ENCODE measurements around the gene LAMA3. TPM values are rescaled to one million over a fixed set of nuclear protein-coding genes. Genes with fewer than 3 reads are reported as not detected.

LAMA3 gene
- total and polyA plus RNA-seq, 2 donors: 10.4 to 32.3 TPM

DNA sequence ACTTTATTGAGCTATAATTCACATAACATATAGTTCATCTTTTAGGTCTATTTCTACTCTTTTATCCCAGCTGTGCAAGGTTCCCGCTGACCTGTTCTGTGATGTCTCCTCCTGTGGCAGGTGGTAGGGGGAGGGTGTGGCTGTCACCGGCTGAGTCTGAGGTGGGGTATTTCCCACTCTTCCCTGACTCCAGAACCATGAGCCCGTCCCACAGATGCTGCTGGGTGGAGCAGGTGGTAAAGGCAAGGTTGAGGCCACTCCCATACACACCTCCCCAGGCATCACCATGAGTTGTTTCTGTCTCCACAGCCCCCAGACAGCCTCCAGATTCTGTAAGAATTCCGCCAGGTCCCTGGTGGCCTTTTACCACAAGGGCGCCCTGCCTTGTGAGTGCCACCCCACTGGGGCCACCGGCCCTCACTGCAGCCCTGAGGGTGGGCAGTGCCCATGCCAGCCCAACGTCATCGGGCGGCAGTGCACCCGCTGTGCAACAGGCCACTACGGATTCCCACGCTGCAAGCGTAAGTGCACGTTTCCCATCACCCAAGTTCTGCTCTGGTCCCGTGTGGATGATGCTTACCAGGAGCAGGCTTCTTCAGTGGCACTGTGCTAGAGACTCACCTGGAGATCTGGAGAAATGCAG is 156.9 kb downstream of the LAMA3 start:
- H3K4me3 ChIP-seq (ENCODE audit: low read depth, low read length): no peak overlapping the region
- no peaks in the 10 kb centered on the region for H3K4me1 ChIP-seq (ENCODE audit: insufficient read depth)
- DNase-seq (ENCODE audit: extremely low spot score): no peak
- no peaks in the 10 kb centered on the region for H3K36me3 ChIP-seq (ENCODE audit: insufficient read depth)
- H3K27ac ChIP-seq (ENCODE audit: low read depth): no peak overlapping the region
- WGBS: 96% methylated on average over 15 of the region's 15 CpGs

DNA sequence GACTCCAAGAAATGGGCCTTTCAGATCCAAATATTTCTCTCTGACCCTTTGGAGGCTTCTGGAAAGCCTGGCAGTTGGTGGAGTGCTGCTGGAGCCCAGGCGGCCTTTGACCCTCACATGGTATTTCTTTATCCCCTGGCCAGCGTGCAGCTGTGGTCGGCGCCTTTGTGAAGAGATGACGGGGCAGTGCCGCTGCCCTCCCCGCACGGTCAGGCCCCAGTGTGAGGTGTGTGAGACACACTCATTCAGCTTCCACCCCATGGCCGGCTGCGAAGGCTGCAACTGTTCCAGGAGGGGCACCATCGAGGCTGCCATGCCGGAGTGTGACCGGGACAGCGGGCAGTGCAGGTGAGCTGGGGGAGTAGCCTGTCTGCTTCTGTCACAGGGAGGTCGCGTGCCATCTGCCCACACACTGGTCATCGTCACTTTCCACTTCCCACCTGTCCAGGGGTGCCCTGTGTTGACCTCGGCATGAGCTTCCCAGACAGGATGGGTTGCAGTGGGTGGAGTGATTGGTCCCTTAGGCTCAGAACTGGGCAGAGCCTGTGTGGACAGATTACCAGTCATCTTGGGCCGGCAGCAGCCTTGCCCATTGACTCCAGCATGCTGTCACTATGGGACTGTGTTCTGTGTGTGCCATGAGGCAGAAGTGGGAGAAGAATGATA is 158.2 kb downstream of the LAMA3 start:
- no peak for DNase-seq (ENCODE audit: extremely low spot score)
- no peaks in the 10 kb centered on the region for H3K36me3 ChIP-seq (ENCODE audit: insufficient read depth)
- 93% methylated on average over 19 of the region's 19 CpGs for WGBS

DNA sequence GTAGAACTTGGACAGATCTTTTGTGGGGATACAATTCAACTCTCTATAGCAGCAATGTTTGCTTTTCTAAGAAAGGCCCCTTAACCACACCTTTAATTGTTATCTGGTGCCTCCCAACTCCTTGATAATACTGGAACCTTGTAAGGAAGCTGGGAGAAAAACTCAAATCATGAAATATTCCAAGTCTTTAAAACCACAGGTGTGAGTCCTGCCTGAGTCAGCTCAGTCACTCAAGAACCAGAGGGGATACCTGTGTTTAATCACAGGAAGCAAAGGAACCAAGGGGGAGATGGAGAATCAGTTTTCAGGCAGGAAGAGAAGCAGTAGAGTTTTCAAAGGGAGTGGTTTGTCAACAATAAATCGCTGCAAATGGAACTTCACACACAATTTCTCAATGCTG is 159.9 kb downstream of the LAMA3 start:
- 50% methylated on average over 1 of the region's 1 CpG for WGBS
- H3K4me1 ChIP-seq (ENCODE audit: insufficient read depth): no peaks in the 10 kb centered on the region
- no peak overlapping the region for H3K4me3 ChIP-seq (ENCODE audit: low read depth, low read length)
- H3K36me3 ChIP-seq (ENCODE audit: insufficient read depth): no peaks in the 10 kb centered on the region
- no peak overlapping the region for H3K27ac ChIP-seq (ENCODE audit: low read depth)
- no peak for DNase-seq (ENCODE audit: extremely low spot score)

More for the DNA sequence above, 158.2 kb downstream of the LAMA3 start:
- Histone ChIP-seq H3K27ac (ENCODE audit: low read depth) (no peak overlapping the region), H3K4me3 (ENCODE audit: low read depth, low read length) (no peak overlapping the region), H3K4me1 (ENCODE audit: insufficient read depth) (no peaks in the 10 kb centered on the region)

DNA sequence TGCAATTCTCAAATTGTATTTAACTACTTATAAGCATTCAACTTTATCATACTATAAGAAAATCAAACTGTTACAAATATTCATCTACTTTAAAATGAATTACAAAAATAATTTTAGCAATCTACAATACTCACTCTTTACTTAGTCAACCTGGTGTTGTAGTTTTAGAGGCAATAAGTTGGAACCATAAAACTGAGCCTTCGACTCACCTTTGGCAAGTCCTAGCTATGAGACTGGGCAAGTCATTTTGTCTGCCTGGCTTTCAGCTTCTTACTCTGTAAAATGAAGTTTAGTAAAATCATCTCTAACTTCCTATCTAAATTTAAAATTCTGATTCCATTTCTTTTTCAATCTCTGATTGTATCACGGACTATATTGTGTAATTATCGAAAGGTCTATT is 161.0 kb downstream of the LAMA3 start:
- H3K27ac ChIP-seq (ENCODE audit: low read depth): no peak overlapping the region
- WGBS: 89% methylated on average over 3 of the region's 3 CpGs

DNA sequence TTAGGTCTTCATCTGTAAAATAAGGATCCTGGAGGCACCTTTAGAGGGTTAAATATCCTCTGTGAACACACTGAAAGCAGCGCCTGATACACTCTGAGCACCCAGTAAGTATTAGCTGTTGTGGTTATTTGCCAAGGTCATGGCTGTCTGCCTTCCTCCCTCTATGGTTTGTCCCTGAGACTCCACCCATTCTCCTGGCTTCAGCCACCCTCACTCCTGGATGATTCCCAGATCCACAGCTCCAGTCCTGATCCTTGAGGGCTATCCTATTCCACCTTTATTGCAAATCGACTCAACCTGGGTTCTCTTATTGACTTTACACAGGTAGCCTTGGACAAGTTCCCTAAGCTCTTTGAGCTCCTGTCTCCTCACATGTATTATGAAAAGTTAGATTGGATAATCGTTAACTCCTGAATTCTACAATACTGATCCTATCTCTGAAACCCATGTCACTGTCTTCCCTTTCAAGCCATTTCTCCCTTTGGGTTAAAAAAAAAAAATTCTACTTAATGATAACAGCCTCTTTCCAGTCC is 162.3 kb downstream of the LAMA3 start:
- H3K27ac ChIP-seq (ENCODE audit: low read depth): no peak overlapping the region
- H3K36me3 ChIP-seq (ENCODE audit: insufficient read depth): no peaks in the 10 kb centered on the region
- 82% methylated on average over 3 of the region's 3 CpGs for WGBS
- no peak for DNase-seq (ENCODE audit: extremely low spot score)
- H3K4me1 ChIP-seq (ENCODE audit: insufficient read depth): no peaks in the 10 kb centered on the region
- H3K4me3 ChIP-seq (ENCODE audit: low read depth, low read length): no peak overlapping the region

More for the DNA sequence above, 161.0 kb downstream of the LAMA3 start:
- Histone ChIP-seq H3K4me1 (ENCODE audit: insufficient read depth) (no peaks in the 10 kb centered on the region), H3K4me3 (ENCODE audit: low read depth, low read length) (no peak overlapping the region), H3K36me3 (ENCODE audit: insufficient read depth) (no peaks in the 10 kb centered on the region)
- DNase-seq (ENCODE audit: extremely low spot score): no peak

DNA sequence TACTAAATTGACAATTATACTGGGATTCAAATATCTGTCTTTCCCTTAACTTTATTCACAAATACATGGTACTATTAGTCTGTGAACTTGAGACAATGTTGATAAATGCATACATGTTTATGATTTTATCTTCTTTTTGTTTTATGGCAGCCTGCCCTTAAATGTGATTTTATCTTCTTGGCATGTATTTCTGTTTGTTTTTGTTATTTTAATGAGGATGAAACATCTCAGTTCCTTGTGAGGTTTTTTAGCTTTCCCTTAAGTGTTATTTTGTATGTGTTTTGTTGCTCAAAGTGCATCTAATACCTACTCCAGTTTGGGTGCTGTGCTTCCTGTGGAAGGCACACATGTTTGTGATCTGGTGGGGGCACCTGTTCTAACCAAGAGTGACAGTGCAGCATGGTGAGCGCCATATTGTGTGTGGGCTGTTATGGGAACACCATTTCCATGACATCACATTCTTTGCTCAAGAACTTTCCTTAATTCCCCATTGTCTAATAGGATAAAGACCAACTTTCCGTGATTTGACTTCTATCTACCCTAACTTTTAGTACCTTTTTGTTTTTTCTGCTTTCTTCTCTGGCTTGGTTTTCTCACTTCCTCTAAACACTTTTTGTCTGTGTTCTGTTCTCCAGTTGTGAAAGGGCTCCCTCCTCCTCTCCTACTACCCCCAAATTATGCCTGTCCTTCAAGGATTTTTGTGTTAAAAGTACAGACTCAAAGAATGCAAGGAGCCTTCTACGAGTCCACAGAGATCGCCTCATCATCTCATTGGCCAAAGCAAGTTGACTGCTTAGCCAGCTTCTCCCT is 163.2 kb downstream of the LAMA3 start:
- Histone ChIP-seq H3K4me1 (ENCODE audit: insufficient read depth) (no peaks in the 10 kb centered on the region), H3K27ac (ENCODE audit: low read depth) (no peak overlapping the region), H3K36me3 (ENCODE audit: insufficient read depth) (no peaks in the 10 kb centered on the region), H3K4me3 (ENCODE audit: low read depth, low read length) (no peak overlapping the region)
- DNase-seq (ENCODE audit: extremely low spot score): no peak
- WGBS: 96% methylated on average over 4 of the region's 4 CpGs

DNA sequence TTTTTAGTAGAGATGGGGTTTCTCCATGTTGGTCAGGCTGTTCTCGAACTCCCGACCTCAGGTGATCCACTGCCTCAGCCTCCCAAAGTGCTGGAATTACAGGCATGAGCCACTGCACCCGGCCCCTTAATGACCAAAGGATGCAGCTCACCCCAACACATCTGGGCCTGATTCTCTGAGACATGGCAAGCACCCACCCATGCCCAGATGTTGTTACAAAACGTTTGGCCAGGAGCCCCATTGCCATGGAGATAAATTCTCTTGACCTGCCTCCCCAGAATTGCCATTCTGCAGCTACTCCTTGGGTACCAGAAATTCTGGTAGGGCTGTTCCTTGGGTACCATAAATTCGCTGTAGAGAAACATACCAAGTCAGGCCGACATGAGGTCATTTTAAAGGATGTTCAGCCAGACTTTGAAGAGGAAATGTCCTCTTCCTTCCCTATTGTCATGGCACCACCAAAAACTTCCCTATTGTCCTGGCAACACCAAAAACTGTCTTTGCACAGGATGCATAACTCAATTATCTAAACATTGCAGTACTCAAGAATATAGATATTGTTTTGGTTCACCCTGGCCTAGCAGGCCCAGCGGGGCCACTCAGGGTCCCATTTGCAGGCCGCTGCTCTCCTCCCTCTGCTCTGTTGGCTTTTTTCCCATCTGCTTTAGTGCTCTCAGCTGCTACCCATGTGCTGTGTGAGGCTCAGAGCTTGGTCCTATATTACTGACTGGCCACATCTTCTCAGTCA is 164.4 kb downstream of the LAMA3 start:
- no peaks in the 10 kb centered on the region for H3K36me3 ChIP-seq (ENCODE audit: insufficient read depth)
- H3K4me1 ChIP-seq (ENCODE audit: insufficient read depth): no peaks in the 10 kb centered on the region
- no peak overlapping the region for H3K27ac ChIP-seq (ENCODE audit: low read depth)
- 88% methylated on average over 8 of the region's 8 CpGs for WGBS
- no peak overlapping the region for H3K4me3 ChIP-seq (ENCODE audit: low read depth, low read length)
- no peak for DNase-seq (ENCODE audit: extremely low spot score)

DNA sequence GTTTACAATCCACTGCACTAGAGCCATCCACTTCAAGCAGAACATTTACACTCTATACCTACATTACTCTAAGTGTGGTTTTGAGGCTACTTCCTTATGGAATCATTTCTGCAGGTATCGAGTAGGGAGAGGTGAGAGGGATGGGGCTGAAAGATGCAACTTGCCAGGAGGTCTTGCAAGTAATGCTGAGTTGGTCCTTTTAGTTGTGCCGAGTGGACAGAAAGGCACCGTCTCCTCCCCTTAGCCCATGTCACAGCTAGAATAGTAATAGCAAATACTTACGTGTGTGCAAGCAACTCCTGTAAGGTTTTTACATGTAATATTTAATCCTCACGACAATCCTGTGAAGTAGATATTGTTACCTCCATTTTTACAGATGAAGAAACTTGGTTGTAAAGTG is 166.5 kb downstream of the LAMA3 start:
- Histone ChIP-seq H3K27ac (ENCODE audit: low read depth) (no peak overlapping the region), H3K4me3 (ENCODE audit: low read depth, low read length) (no peak overlapping the region), H3K4me1 (ENCODE audit: insufficient read depth) (no peaks in the 10 kb centered on the region), H3K36me3 (ENCODE audit: insufficient read depth) (no peaks in the 10 kb centered on the region)
- WGBS: 87% methylated on average over 5 of the region's 5 CpGs
- DNase-seq (ENCODE audit: extremely low spot score): no peak

DNA sequence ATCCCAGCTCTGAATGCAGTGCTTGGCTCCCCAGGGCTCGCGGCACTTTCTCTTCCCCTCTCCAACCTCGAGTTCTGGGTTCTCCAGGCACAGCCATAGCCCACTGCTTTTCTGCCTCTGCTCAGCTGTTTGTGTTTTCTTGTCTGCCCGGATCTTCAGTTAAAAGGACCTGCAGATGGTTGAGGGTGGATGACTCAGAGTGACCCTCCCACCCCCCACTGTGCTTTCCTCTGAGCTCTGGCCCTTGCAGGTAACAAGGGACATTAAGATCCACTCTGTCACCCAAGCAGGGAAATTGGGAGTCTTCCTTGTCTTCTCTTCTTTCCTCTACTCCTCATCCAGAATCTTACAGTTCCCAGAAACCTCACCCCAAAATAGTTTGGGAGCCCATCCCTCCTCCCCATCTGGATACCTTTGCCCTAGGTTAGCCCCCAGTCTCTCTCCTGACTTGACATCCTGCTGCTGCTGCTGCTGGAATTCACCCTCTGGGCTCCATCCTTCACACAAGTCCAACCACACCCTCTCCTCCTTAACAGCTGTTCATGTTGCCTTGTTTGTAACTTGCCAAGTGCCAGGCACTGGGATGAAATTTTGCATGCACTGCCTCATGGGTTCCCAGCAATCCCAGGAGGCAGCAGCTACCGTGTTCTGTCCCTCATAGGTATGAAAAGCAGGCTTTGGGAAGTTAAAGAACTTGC is 167.4 kb downstream of the LAMA3 start:
- no peak overlapping the region for H3K27ac ChIP-seq (ENCODE audit: low read depth)
- no peaks in the 10 kb centered on the region for H3K4me1 ChIP-seq (ENCODE audit: insufficient read depth)
- 77% methylated on average over 5 of the region's 5 CpGs for WGBS
- no peaks in the 10 kb centered on the region for H3K36me3 ChIP-seq (ENCODE audit: insufficient read depth)
- DNase-seq (ENCODE audit: extremely low spot score): no peak
- no peak overlapping the region for H3K4me3 ChIP-seq (ENCODE audit: low read depth, low read length)

DNA sequence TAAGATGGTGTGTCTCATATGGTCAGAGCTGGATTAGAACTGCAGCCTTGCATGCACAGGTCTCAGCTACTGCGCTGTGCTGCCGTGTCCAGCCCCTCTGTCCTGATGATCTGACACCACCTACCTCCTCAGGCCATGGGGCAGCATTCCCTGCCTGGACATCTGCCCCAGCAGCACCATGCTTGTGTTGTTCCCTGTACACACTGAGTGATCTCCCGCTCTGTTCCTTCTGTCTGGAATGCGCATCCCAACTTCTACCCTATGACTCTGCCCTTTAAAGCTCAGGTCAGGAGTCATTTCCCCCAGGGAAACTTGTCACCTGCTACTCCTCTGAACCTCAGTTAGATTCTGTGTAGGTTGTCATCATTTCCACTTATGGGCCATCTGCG is 167.9 kb downstream of the LAMA3 start:
- H3K27ac ChIP-seq (ENCODE audit: low read depth): no peak overlapping the region
- no peaks in the 10 kb centered on the region for H3K36me3 ChIP-seq (ENCODE audit: insufficient read depth)
- H3K4me3 ChIP-seq (ENCODE audit: low read depth, low read length): no peak overlapping the region
- no peaks in the 10 kb centered on the region for H3K4me1 ChIP-seq (ENCODE audit: insufficient read depth)
- 97% methylated on average over 5 of the region's 5 CpGs for WGBS
- no peak for DNase-seq (ENCODE audit: extremely low spot score)

DNA sequence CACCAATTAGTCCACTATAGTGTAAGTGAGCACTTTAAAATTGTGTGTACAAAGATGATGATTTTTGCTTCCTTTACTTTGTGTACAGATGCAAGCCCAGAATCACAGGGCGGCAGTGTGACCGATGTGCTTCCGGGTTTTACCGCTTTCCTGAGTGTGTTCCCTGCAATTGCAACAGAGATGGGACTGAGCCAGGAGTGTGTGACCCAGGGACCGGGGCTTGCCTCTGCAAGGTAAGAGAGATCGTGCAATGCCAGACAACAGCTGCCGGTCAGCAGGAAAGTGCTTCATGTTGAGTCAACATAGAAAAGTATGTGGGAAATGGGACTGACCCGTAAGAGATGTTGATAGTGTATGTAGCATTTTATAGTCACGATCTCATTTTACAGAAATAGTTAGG is 168.5 kb downstream of the LAMA3 start:
- Histone ChIP-seq H3K4me3 (ENCODE audit: low read depth, low read length) (no peak overlapping the region), H3K4me1 (ENCODE audit: insufficient read depth) (no peaks in the 10 kb centered on the region), H3K27ac (ENCODE audit: low read depth) (no peak overlapping the region), H3K36me3 (ENCODE audit: insufficient read depth) (no peaks in the 10 kb centered on the region)
- WGBS: 70% methylated on average over 9 of the region's 9 CpGs
- DNase-seq (ENCODE audit: extremely low spot score): no peak

DNA sequence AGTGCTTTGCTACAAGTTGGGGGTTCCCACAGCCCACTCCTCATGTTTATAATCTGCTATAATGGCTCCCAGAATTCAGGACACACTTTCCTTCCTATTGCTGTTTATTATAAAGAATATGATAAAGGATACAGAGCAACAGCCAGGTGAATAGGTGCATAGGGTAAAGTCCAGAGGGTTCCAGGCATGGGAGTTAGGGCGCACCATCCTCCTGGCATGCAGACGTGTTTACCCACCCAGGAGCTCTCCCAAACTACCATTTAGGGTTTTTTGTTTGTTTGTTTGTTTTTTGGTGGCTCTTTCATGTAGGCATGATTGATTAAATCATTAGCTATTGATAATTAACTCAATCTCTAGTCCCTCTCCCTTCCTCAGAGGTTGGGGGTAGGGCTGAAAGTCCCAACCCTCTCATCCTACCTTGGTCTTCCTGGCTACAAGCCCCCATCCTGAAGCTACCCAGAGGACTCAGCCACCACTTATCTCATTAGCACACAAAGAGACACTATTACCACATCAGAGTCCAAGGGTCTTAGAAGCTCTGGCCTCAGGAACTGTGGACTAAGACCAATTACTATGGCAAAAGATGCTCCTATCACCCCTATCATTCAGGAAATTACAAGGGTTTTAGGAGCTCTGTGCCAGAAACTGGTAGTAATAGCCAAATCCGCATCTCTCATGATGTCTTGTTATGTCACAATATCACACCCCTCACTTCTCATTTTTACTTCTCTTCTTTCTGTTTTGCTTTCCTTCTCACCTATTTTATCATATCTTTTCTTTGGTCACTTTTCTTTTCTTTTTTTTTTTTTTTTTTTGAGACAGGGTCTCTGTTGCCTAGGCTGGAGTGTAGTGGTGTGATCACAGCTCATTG is 170.4 kb downstream of the LAMA3 start:
- Histone ChIP-seq H3K4me1 (ENCODE audit: insufficient read depth) (no peaks in the 10 kb centered on the region), H3K36me3 (ENCODE audit: insufficient read depth) (no peaks in the 10 kb centered on the region), H3K27ac (ENCODE audit: low read depth) (no peak overlapping the region), H3K4me3 (ENCODE audit: low read depth, low read length) (no peak overlapping the region)
- 92% methylated on average over 3 of the region's 3 CpGs for whole genome bisulfite sequencing
- DNase-seq (ENCODE audit: extremely low spot score): no peak

Measured in urinary bladder (tissue), 4 donors.